IMR-90 (cell line): Measurements from ENCODE around the gene ACBD3. TPM values are rescaled to one million over a fixed set of nuclear protein-coding genes. Genes with fewer than 3 reads are reported as not detected.
A peak's percentile ranks its signal among the peaks of the same experiment; 100 is the strongest.

Experiments used
- ATAC-seq: fragments of 200-7000 bp; cut with Tn5 transposase; 2 replicates; pipeline ENCODE4 v1.9.1; 2020; ENCODE audit warnings: low read depth, mild to moderate bottlenecking, moderate library complexity
- BruUV-seq: library from RNA; stranded (reverse); fragments of 400-500 nt; replicated peaks from 2 replicates; lab custom pipeline; 2021; lab: Mats Ljungman, UMichigan
- CTCF ChIA-PET: fragments of 300-600 bp; formaldehyde crosslinking; extraction: SDS; loops from one replicate; lab custom pipeline; 2021; ENCODE audit warnings: antibody characterized with exemption; lab: Yijun Ruan, JAX
- POLR2A ChIA-PET: fragments of 300-600 bp; sonication (Branson Sonifier 250); formaldehyde crosslinking; loops from one replicate; lab custom pipeline; 2022; ENCODE audit warnings: antibody characterized with exemption; ENCODE audit not compliant: unreplicated experiment; lab: Charles Lee
- DNase-seq: peaks from one replicate; pipeline ENCODE4 v3.0.0; 2013
- H2AFZ ChIP-seq: replicated peaks from 2 replicates; pipeline ENCODE3; 2013; ENCODE audit warnings: low read length, mild to moderate bottlenecking; ENCODE audit not compliant: poor library complexity
- H2AK5ac ChIP-seq: 2 replicates; pipeline ENCODE4 v1.6.1; 2013; ENCODE audit warnings: low read depth, low read length, inconsistent platforms
- H2AK9ac ChIP-seq: replicated peaks from 2 replicates; pipeline ENCODE3; 2013; ENCODE audit warnings: mild to moderate bottlenecking, low read depth, low read length, moderate library complexity; ENCODE audit not compliant: poor library complexity
- H2BK120ac ChIP-seq: 2 replicates; pipeline ENCODE4 v1.6.1; 2013; ENCODE audit warnings: low read depth, low read length, inconsistent platforms
- H2BK15ac ChIP-seq: 3 replicates; pipeline ENCODE4 v1.6.1; 2013; ENCODE audit warnings: low read depth, low read length, inconsistent platforms
- H2BK20ac ChIP-seq: 2 replicates; pipeline ENCODE4 v1.6.1; 2013; ENCODE audit warnings: low read depth, mild to moderate bottlenecking, inconsistent platforms, low read length, moderate library complexity
- H2BK5ac ChIP-seq: 2 replicates; pipeline ENCODE4 v1.6.1; 2013; ENCODE audit warnings: mild to moderate bottlenecking, low read depth, low read length, inconsistent platforms; ENCODE audit not compliant: poor library complexity, severe bottlenecking
- H3K14ac ChIP-seq: replicated peaks from 2 replicates; pipeline ENCODE4 v1.6.1; 2013; ENCODE audit warnings: low read depth, low read length, inconsistent platforms
- H3K18ac ChIP-seq: 2 replicates; pipeline ENCODE4 v1.6.1; 2013; ENCODE audit warnings: low read depth, low read length, control low read depth
- H3K23ac ChIP-seq: 2 replicates; pipeline ENCODE4 v1.6.1; 2013; ENCODE audit warnings: low read depth, low read length, inconsistent platforms
- H3K27ac ChIP-seq: 2 replicates; pipeline ENCODE4 v1.5.1; 2013; ENCODE audit warnings: mild to moderate bottlenecking, control low read depth, low read length; ENCODE audit not compliant: insufficient read depth
- H3K27me3 ChIP-seq: 2 replicates; pipeline ENCODE4 v1.6.1; 2013; ENCODE audit warnings: low read length; ENCODE audit not compliant: control insufficient read depth, insufficient read depth
- H3K36me3 ChIP-seq: 2 replicates; pipeline ENCODE4 v1.6.1; 2013; ENCODE audit warnings: low read length, mixed read lengths; ENCODE audit not compliant: control insufficient read depth, insufficient read depth
- H3K4ac ChIP-seq: 2 replicates; pipeline ENCODE4 v1.6.1; 2013; ENCODE audit warnings: low read depth, low read length, inconsistent platforms
- H3K4me1 ChIP-seq: 2 replicates; pipeline ENCODE4 v1.6.1; 2013; ENCODE audit warnings: low read length, mixed read lengths; ENCODE audit not compliant: control insufficient read depth, insufficient read depth
- H3K4me2 ChIP-seq: 2 replicates; pipeline ENCODE4 v1.6.1; 2013; ENCODE audit warnings: low read depth, mild to moderate bottlenecking, control low read depth, low read length, moderate library complexity
- H3K4me3 ChIP-seq: 2 replicates; pipeline ENCODE4 v1.5.1; 2013; ENCODE audit warnings: low read depth, mild to moderate bottlenecking, control low read depth, low read length, moderate library complexity; ENCODE audit not compliant: insufficient read depth
- H3K56ac ChIP-seq: 2 replicates; pipeline ENCODE4 v1.6.1; 2013; ENCODE audit warnings: low read length, inconsistent platforms; ENCODE audit not compliant: insufficient read depth; ENCODE audit errors: extremely low read depth
- H3K79me1 ChIP-seq, 2 experiments: 2 replicates each; pipeline ENCODE4 v1.6.1; 2013; ENCODE audit warnings: low read length in 2 of 2, inconsistent platforms in 1 of 2, low read depth in 1 of 2
- H3K9ac ChIP-seq: 2 replicates; pipeline ENCODE4 v1.6.1; 2013; ENCODE audit warnings: low read depth, low read length, control low read depth
- H3K9me1 ChIP-seq: 2 replicates; pipeline ENCODE4 v1.6.1; 2013; ENCODE audit warnings: low read length, inconsistent platforms; ENCODE audit not compliant: insufficient read depth
- H3K9me3 ChIP-seq: 2 replicates; pipeline ENCODE4 v1.6.1; 2013; ENCODE audit warnings: low read length; ENCODE audit not compliant: control insufficient read depth, insufficient read depth
- H4K20me1 ChIP-seq: 2 replicates; pipeline ENCODE4 v1.6.1; 2013; ENCODE audit warnings: low read length, inconsistent platforms; ENCODE audit not compliant: insufficient read depth
- H4K5ac ChIP-seq: 2 replicates; pipeline ENCODE4 v1.6.1; 2013; ENCODE audit warnings: mild to moderate bottlenecking, low read depth, low read length, control low read depth
- H4K8ac ChIP-seq, 2 experiments: 2 replicates each; pipeline ENCODE4 v1.6.1; 2013; ENCODE audit warnings: low read depth in 2 of 2, low read length in 2 of 2, control low read depth in 1 of 2, inconsistent platforms in 1 of 2
- H4K91ac ChIP-seq: 2 replicates; pipeline ENCODE4 v1.6.1; 2013; ENCODE audit warnings: low read depth, low read length, inconsistent platforms; ENCODE audit not compliant: insufficient read depth
- BHLHE40 ChIP-seq: fragments of 150-350 bp; IDR thresholded peaks from 2 replicates; pipeline ENCODE4 v1.6.1; 2016; ENCODE audit warnings: mild to moderate bottlenecking, low read depth, low read length
- CEBPB ChIP-seq: IDR thresholded peaks from 2 replicates; pipeline ENCODE4 v1.6.1; 2012; ENCODE audit warnings: low read depth, low read length, improper control_type of control experiment
- CHD1 ChIP-seq: IDR thresholded peaks from 2 replicates; pipeline ENCODE4 v1.6.1; 2012; ENCODE audit warnings: low read depth, low read length, improper control_type of control experiment
- FOS ChIP-seq: fragments of 150-350 bp; IDR thresholded peaks from 2 replicates; pipeline ENCODE4 v1.6.1; 2016; ENCODE audit warnings: low read depth, low read length
- MAFK ChIP-seq: IDR thresholded peaks from 2 replicates; pipeline ENCODE4 v1.6.1; 2012; ENCODE audit warnings: low read depth, low read length, improper control_type of control experiment
- MAZ ChIP-seq: IDR thresholded peaks from 2 replicates; pipeline ENCODE4 v1.6.1; 2012; ENCODE audit warnings: low read depth, mild to moderate bottlenecking, low read length, improper control_type of control experiment, moderate library complexity, borderline replicate concordance
- MXI1 ChIP-seq: IDR thresholded peaks from 2 replicates; pipeline ENCODE4 v1.6.1; 2012; ENCODE audit warnings: low read depth, mild to moderate bottlenecking, low read length, moderate library complexity, borderline replicate concordance
- NFE2L2 ChIP-seq: fragments of 150-350 bp; IDR thresholded peaks from 2 replicates; pipeline ENCODE4 v1.6.1; 2016; ENCODE audit warnings: low read depth, mild to moderate bottlenecking, low read length
- RAD21 ChIP-seq: IDR thresholded peaks from 2 replicates; pipeline ENCODE4 v1.6.1; 2012; ENCODE audit warnings: low read length, improper control_type of control experiment
- RCOR1 ChIP-seq: IDR thresholded peaks from 2 replicates; pipeline ENCODE4 v1.6.1; 2012; ENCODE audit warnings: mild to moderate bottlenecking, low read length, improper control_type of control experiment; ENCODE audit not compliant: insufficient replicate concordance
- RFX5 ChIP-seq: IDR thresholded peaks from 2 replicates; pipeline ENCODE4 v1.8.0; 2012; ENCODE audit warnings: low read depth, mild to moderate bottlenecking, low read length, moderate library complexity
- SMC3 ChIP-seq: fragments of 150-350 bp; IDR thresholded peaks from 2 replicates; pipeline ENCODE4 v1.6.1; 2016; ENCODE audit warnings: low read depth, mild to moderate bottlenecking, antibody characterized with exemption, low read length, moderate library complexity
- WGBS, 2 experiments: methylation state at CpG; one replicate each; pipeline versions ENCODE4 v1.1.5 to v1.1.7; 2013; ENCODE audit warnings: missing lambda C conversion rate in 2 of 2; ENCODE audit not compliant: insufficient read length in 1 of 2; ENCODE audit errors: extremely low coverage in 2 of 2; 5-methylcytosine and 5-hydroxymethylcytosine counted together
- dilution Hi-C: fragments of 300-500 bp; cut with HindIII; formaldehyde crosslinking; loops from one replicate; pipeline ENCODE4 v1.14.3; 2018; ENCODE audit warnings: low sequenced_read_pairs; ENCODE audit not compliant: unreplicated experiment
- in situ Hi-C: fragments of 300-500 bp; cut with MboI; formaldehyde crosslinking; loops from 3 replicates; pipeline ENCODE4 v1.14.3; 2019; ENCODE audit warnings: low sequenced_read_pairs, inconsistent platforms, mixed read lengths
- intact Hi-C: fragments of 100-400 bp; cut with micrococcal nuclease; formaldehyde crosslinking; loops from 2 replicates; pipeline ENCODE4 v1.10.0; 2022
- polyA plus RNA-seq, 3 experiments: library from polyadenylated mRNA; depleted of rRNA; stranded (reverse); fragments of >200 nt; gene quantifications; 2 replicates each; pipeline ENCODE4 v1.2.3, GENCODE V29; 2012; ENCODE audit warnings: low replicate concordance in 1 of 3
- total RNA-seq: library from RNA; depleted of rRNA; stranded (reverse); fragments of >200 nt; gene quantifications from 2 replicates; pipeline ENCODE4 v1.2.3, GENCODE V29; 2012
- TF ChIP-seq, protein P1 (sequence below): conservative IDR thresholded peaks from 2 replicates; pipeline ENCODE4 v1.5.1; 2012; ENCODE audit warnings: mild to moderate bottlenecking, low read depth, low read length, improper control_type of control experiment
- TF ChIP-seq, protein P2 (sequence below): fragments of 150-350 bp; IDR thresholded peaks from 2 replicates; pipeline ENCODE4 v1.6.1; 2016; ENCODE audit warnings: low read depth, mild to moderate bottlenecking, low read length, moderate library complexity, borderline replicate concordance

ACBD3 gene
- total and polyA plus RNA-seq, 2 of the 4 experiments (the other 2 are of a cell fraction) = 30.3 to 59.7 TPM

DNA sequence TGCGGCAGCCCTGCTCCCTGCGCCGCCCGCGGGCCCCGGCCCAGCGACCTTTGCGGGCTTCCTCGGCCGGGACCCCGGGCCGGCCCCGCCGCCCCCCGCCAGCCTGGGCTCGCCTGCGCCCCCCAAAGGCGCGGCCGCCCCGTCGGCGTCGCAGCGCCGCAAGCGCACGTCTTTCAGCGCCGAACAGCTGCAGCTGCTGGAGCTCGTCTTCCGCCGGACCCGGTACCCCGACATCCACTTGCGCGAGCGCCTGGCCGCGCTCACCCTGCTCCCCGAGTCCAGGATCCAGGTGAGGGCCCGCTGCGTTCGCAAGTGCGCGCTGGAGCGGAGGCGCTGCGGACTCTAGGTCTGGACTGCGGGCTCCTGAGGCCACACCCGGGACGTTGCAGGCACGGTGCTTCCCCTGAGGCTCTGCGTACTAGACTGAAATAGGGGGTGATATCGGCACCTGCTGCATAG, 37.3 kb upstream of the ACBD3 start:
- Histone ChIP-seq H3K56ac (no peak overlapping the region), H4K8ac (no peak overlapping the region), H2AK9ac (no peak overlapping the region), H3K79me1 (no peaks in the 10 kb centered on the region), H3K9me1 (no peaks in the 10 kb centered on the region), H3K14ac (no peak overlapping the region), H3K36me3 (no peaks in the 10 kb centered on the region), H2AFZ (peak overlapping the region; percentile 92), H2BK5ac (no peak overlapping the region), H3K4me3 (peak overlapping the region; percentile 37), H3K23ac (no peak overlapping the region), H4K91ac (no peak overlapping the region), H4K20me1 (no peaks in the 10 kb centered on the region), H3K18ac (no peak overlapping the region), H2BK20ac (no peak overlapping the region), H3K9me3 (no peaks in the 10 kb centered on the region), H3K4me2 (peak overlapping the region; percentile 92), H3K4ac (no peak overlapping the region), H2BK120ac (no peak overlapping the region), H3K4me1 (0 out of 2 replicates have a peak, but pooled peaks cover 1% of the 10 kb centered on the region), H3K27me3 (peaks cover 19% of the 10 kb centered on the region), H2BK15ac (no peak overlapping the region), H3K27ac (no peak overlapping the region), H3K9ac (peak overlapping the region; percentile 56; the same call in 1 of the 2 replicates), H2AK5ac (no peak overlapping the region), H4K5ac (no peak overlapping the region)
- in situ Hi-C loops (no loop called here), intact Hi-C loops (no loop called here), dilution Hi-C loops (no loop called here)
- no peak for DNase-seq
- no peak for TF ChIP-seq MAFK
- TF ChIP-seq BHLHE40 = no peak
- no peak for TF ChIP-seq SMC3
- TF ChIP-seq CHD1 = no peak
- TF ChIP-seq RFX5 = no peak
- TF ChIP-seq RCOR1 = no peak
- no peak for TF ChIP-seq FOS
- TF ChIP-seq MXI1 = no peak
- TF ChIP-seq MAZ = no peak
- no peak for TF ChIP-seq NFE2L2
- no peak for TF ChIP-seq RAD21
- TF ChIP-seq, protein P1, sequence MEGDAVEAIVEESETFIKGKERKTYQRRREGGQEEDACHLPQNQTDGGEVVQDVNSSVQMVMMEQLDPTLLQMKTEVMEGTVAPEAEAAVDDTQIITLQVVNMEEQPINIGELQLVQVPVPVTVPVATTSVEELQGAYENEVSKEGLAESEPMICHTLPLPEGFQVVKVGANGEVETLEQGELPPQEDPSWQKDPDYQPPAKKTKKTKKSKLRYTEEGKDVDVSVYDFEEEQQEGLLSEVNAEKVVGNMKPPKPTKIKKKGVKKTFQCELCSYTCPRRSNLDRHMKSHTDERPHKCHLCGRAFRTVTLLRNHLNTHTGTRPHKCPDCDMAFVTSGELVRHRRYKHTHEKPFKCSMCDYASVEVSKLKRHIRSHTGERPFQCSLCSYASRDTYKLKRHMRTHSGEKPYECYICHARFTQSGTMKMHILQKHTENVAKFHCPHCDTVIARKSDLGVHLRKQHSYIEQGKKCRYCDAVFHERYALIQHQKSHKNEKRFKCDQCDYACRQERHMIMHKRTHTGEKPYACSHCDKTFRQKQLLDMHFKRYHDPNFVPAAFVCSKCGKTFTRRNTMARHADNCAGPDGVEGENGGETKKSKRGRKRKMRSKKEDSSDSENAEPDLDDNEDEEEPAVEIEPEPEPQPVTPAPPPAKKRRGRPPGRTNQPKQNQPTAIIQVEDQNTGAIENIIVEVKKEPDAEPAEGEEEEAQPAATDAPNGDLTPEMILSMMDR = no peak
- TF ChIP-seq, protein P2, sequence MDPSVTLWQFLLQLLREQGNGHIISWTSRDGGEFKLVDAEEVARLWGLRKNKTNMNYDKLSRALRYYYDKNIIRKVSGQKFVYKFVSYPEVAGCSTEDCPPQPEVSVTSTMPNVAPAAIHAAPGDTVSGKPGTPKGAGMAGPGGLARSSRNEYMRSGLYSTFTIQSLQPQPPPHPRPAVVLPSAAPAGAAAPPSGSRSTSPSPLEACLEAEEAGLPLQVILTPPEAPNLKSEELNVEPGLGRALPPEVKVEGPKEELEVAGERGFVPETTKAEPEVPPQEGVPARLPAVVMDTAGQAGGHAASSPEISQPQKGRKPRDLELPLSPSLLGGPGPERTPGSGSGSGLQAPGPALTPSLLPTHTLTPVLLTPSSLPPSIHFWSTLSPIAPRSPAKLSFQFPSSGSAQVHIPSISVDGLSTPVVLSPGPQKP = no peak
- TF ChIP-seq CEBPB = no peak
- ATAC-seq = peak; percentile 67
- POLR2A ChIA-PET = no interaction called here
- 3% methylated on average over 28 of the region's 55 CpGs; no CpG with 5 or more reads in 1 of the 2 experiments for WGBS, 2 experiments
- no TSS peak for BruUV-seq
- CTCF ChIA-PET = no interaction called here
